HepG2 (cell line): Measurements from ENCODE around the gene MTHFD1L. TPM values are rescaled to one million over a fixed set of nuclear protein-coding genes. Genes with fewer than 3 reads are reported as not detected.
A peak's percentile ranks its signal among the peaks of the same experiment; 100 is the strongest.

Experiments
- ATAC-seq: fragments of 200-7000 bp; cut with Tn5 transposase; 3 replicates; pipeline ENCODE4 v1.9.1; 2020; ENCODE audit warnings: mild to moderate bottlenecking, moderate library complexity
- BruUV-seq: library from RNA; stranded (reverse); fragments of 400-500 nt; replicated peaks from 2 replicates; lab custom pipeline; 2021; lab: Mats Ljungman, UMichigan
- CTCF ChIA-PET: fragments of 300-600 bp; formaldehyde crosslinking; extraction: SDS; loops from one replicate; lab custom pipeline; 2021; ENCODE audit warnings: low total read pairs, inconsistent platforms, low intra/inter-chr PET ratio; lab: Yijun Ruan, JAX
- POLR2A ChIA-PET: fragments of 350-600 bp; sonication (Branson Sonifier 250); formaldehyde crosslinking; loops from one replicate; lab custom pipeline; 2020; ENCODE audit warnings: antibody characterized with exemption, inconsistent platforms; lab: Yijun Ruan, JAX
- DNase-seq: peaks from one replicate; pipeline ENCODE4 v3.0.0-alpha.2; 2015; ENCODE audit warnings: low spot score
- FAIRE-seq: peaks from 3 replicates; lab custom pipeline; 2011; peaks lifted over from hg19 to GRCh38; lab: Jason Lieb, UNC
- H2AFZ ChIP-seq: one replicate; pipeline ENCODE4 v1.6.1; 2011; ENCODE audit warnings: low read length, inconsistent platforms
- H3K27ac ChIP-seq: fragments of 300-600 bp; 3 replicates; pipeline ENCODE4 v1.8.0; 2011; ENCODE audit warnings: mixed run types, mild to moderate bottlenecking, mixed read lengths, low read length, inconsistent platforms; ENCODE audit not compliant: insufficient read depth; ENCODE audit errors: extremely low read length
- H3K27me3 ChIP-seq, 2 experiments: fragments of 200-600 bp in 1 of 2; 2 replicates in 1 of 2; 3 replicates in 1 of 2; pipeline versions ENCODE4 v1.6.0 to v1.8.0; 2011; ENCODE audit warnings: low read length in 2 of 2, mild to moderate bottlenecking in 2 of 2, moderate library complexity in 2 of 2, inconsistent platforms in 1 of 2; ENCODE audit not compliant: insufficient read depth in 2 of 2, control insufficient read depth in 1 of 2
- H3K36me3 ChIP-seq, 2 experiments: fragments of 200-600 bp in 1 of 2; replicated peaks in 1 of 2; 2 replicates in 1 of 2; 3 replicates in 1 of 2; pipeline versions ENCODE4 v1.5.1 to v1.8.0; 2011; ENCODE audit warnings: low read length in 2 of 2, inconsistent platforms in 1 of 2; ENCODE audit not compliant: insufficient read depth in 2 of 2, control insufficient read depth in 1 of 2
- H3K4me1 ChIP-seq: 2 replicates; pipeline ENCODE4 v1.5.1; 2012; ENCODE audit warnings: low read length, inconsistent platforms; ENCODE audit not compliant: insufficient read depth
- H3K4me2 ChIP-seq: 2 replicates; pipeline ENCODE4 v1.6.0; 2011; ENCODE audit warnings: low read depth, low read length, inconsistent platforms
- H3K4me3 ChIP-seq, 3 experiments: fragments of 200-600 bp in 1 of 3; sonication (generic), shearing (Covaris generic) in 1 of 3; replicated peaks in 1 of 3; 2 replicates each; pipeline ENCODE4 v1.5.1; 2011 to 2016; ENCODE audit warnings: low read length in 3 of 3, inconsistent platforms in 2 of 3, low read depth in 2 of 3, mild to moderate bottlenecking in 2 of 3, control low read depth in 1 of 3, mixed read lengths in 1 of 3; ENCODE audit not compliant: insufficient read depth in 1 of 3
- H3K79me2 ChIP-seq: one replicate; pipeline ENCODE4 v1.6.1; 2011; ENCODE audit warnings: low read length, inconsistent platforms; ENCODE audit not compliant: insufficient read depth
- H3K9ac ChIP-seq: 2 replicates; pipeline ENCODE4 v1.6.0; 2011; ENCODE audit warnings: mild to moderate bottlenecking, low read depth, low read length, inconsistent platforms; ENCODE audit not compliant: insufficient read depth
- H3K9me3 ChIP-seq: 2 replicates; pipeline ENCODE4 v1.5.1; 2012; ENCODE audit warnings: mild to moderate bottlenecking, low read length
- H4K20me1 ChIP-seq: 2 replicates; pipeline ENCODE4 v1.6.0; 2011; ENCODE audit warnings: inconsistent platforms, mild to moderate bottlenecking, low read length, moderate library complexity; ENCODE audit not compliant: insufficient read depth
- HMG20A ChIP-seq: IDR thresholded peaks from 2 replicates; pipeline ENCODE4 v1.6.1; 2016; ENCODE audit warnings: borderline replicate concordance
- MAFG ChIP-seq: sonication (generic); formaldehyde crosslinking; IDR thresholded peaks from 2 replicates; pipeline ENCODE4 v1.5.1; 2020; ENCODE audit warnings: mild to moderate bottlenecking, missing genetic modification reagents
- MIER2 ChIP-seq: IDR thresholded peaks from 2 replicates; pipeline ENCODE4 v1.6.1; 2016; ENCODE audit warnings: missing biosample characterization, missing genetic modification reagents
- PRDM10 ChIP-seq: sonication (generic); formaldehyde crosslinking; IDR thresholded peaks from 2 replicates; pipeline ENCODE4 v1.4.0; 2020; ENCODE audit warnings: low read depth, missing genetic modification reagents
- PRDM4 ChIP-seq: sonication (generic); formaldehyde crosslinking; IDR thresholded peaks from 2 replicates; pipeline ENCODE4 v1.9.0; 2021; ENCODE audit warnings: missing genetic modification reagents, borderline replicate concordance
- RARA ChIP-seq: IDR thresholded peaks from 2 replicates; pipeline ENCODE4 v1.6.1; 2016; ENCODE audit warnings: missing genetic modification reagents, missing compliant biosample characterization
- SMYD3 ChIP-seq: sonication (generic); formaldehyde crosslinking; IDR thresholded peaks from 2 replicates; pipeline ENCODE4 v1.8.1; 2023; ENCODE audit warnings: mild to moderate bottlenecking, missing genetic modification reagents
- SP140L ChIP-seq: sonication (generic); formaldehyde crosslinking; IDR thresholded peaks from 2 replicates; pipeline ENCODE4 v1.4.0; 2020; ENCODE audit warnings: missing genetic modification reagents, borderline replicate concordance
- SRF ChIP-seq: IDR thresholded peaks from 2 replicates; pipeline ENCODE4 v1.6.1; 2011; ENCODE audit warnings: mild to moderate bottlenecking, low read depth, low read length, moderate library complexity
- TFAP4 ChIP-seq: sonication (generic); IDR thresholded peaks from 2 replicates; pipeline ENCODE4 v1.6.1; 2016; ENCODE audit warnings: low read depth, borderline replicate concordance
- U2AF2 ChIP-seq: fragments of 200-400 bp; formaldehyde crosslinking; IDR thresholded peaks from 2 replicates; pipeline ENCODE4 v1.6.1; 2017; ENCODE audit warnings: low read depth, mild to moderate bottlenecking, low read length
- ZNF563 ChIP-seq: sonication (generic); formaldehyde crosslinking; IDR thresholded peaks from 2 replicates; pipeline ENCODE4 v1.8.0; 2022; ENCODE audit warnings: mild to moderate bottlenecking, moderate library complexity, missing genetic modification reagents
- ZNF589 ChIP-seq: sonication (generic); formaldehyde crosslinking; conservative IDR thresholded peaks from 2 replicates; pipeline ENCODE4 v1.8.0; 2022; ENCODE audit warnings: mild to moderate bottlenecking, moderate library complexity, missing genetic modification reagents
- ZNF616 ChIP-seq: sonication (generic); formaldehyde crosslinking; IDR thresholded peaks from 2 replicates; pipeline ENCODE4 v1.5.0; 2020; ENCODE audit warnings: low read depth, mild to moderate bottlenecking, missing genetic modification reagents
- ZNF672 ChIP-seq: sonication (generic); formaldehyde crosslinking; IDR thresholded peaks from 2 replicates; pipeline ENCODE4 v1.8.1; 2022; ENCODE audit warnings: missing genetic modification reagents
- ZNF768 ChIP-seq: sonication (generic); formaldehyde crosslinking; IDR thresholded peaks from 2 replicates; pipeline ENCODE4 v1.4.0; 2020; ENCODE audit warnings: missing genetic modification reagents
- WGBS: methylation state at CpG from one replicate; pipeline ENCODE4 v1.1.6; 2017; ENCODE audit warnings: low lambda C conversion rate; 5-methylcytosine and 5-hydroxymethylcytosine counted together
- in situ Hi-C: cut with HindIII; loops from 2 replicates; pipeline ENCODE4 v1.10.0; 2017; ENCODE audit warnings: low pct_unique_long_range_greater_than_20kb; ENCODE audit not compliant: extremely low pct_ligation_motif_present
- intact Hi-C: fragments of 100-400 bp; cut with micrococcal nuclease; formaldehyde crosslinking; loops from one replicate; pipeline ENCODE4 v1.10.0; 2022; ENCODE audit not compliant: unreplicated experiment
- polyA plus RNA-seq, 8 experiments: library from polyadenylated mRNA; depleted of rRNA in 3 of 8; stranded (reverse) in 7 of 8; unstranded in 1 of 8; fragments of >200 nt; fragmentation: Illumina TruSeq in 4 of 8; extraction: Trizol in 4 of 8; gene quantifications; 2 replicates each; pipeline versions ENCODE4 v1.2.1 to v1.2.3, GENCODE V29; 2011 to 2016; ENCODE audit warnings: low read depth in 4 of 8, missing spikeins in 1 of 8, mixed read lengths in 1 of 8; ENCODE audit not compliant: insufficient read depth in 1 of 8
- total RNA-seq, 5 experiments: library from RNA; depleted of rRNA; stranded (reverse); fragments of >200 nt; fragmentation: Illumina TruSeq; extraction: Trizol; gene quantifications; 2 replicates each; pipeline ENCODE4 v1.2.3, GENCODE V29; 2016; ENCODE audit warnings: low read depth in 1 of 5

MTHFD1L gene
- total and polyA plus RNA-seq, 2 of the 13 experiments (the other 11 are each of a cell fraction or from before 2014, with no cell fraction given) = 24.0 to 39.6 TPM

- no peaks in the 10 kb centered on the region for H4K20me1 ChIP-seq
- no peak for FAIRE-seq
- H3K9ac ChIP-seq = no peak overlapping the region
- CTCF ChIA-PET = no interaction called here
- H3K4me2 ChIP-seq = no peak overlapping the region
- H3K79me2 ChIP-seq = no peaks in the 10 kb centered on the region
- BruUV-seq = no TSS peak
- no peak for ATAC-seq
- H3K4me1 ChIP-seq = peaks cover 56% of the 10 kb centered on the region
- WGBS = 79% methylated on average over 8 of the region's 8 CpGs
- TF ChIP-seq ZNF768 (CRISPR knock-in tag) (no peak), ZNF563 (CRISPR knock-in tag) (no peak), ZNF672 (CRISPR knock-in tag) (no peak), PRDM4 (CRISPR knock-in tag) (no peak), ZNF589 (CRISPR knock-in tag) (no peak), PRDM10 (0 out of 2 replicates have a peak, but pooled peaks have one; percentile 48), SP140L (no peak), SMYD3 (CRISPR knock-in tag) (no peak), U2AF2 (no peak), SRF (no peak), ZNF616 (CRISPR knock-in tag) (no peak), MAFG (no peak), HMG20A (CRISPR knock-in tag) (no peak), RARA (peak; percentile 62; the same call in 1 of the 2 replicates), MIER2 (CRISPR knock-in tag) (no peak), TFAP4 (no peak)
- no peaks in the 10 kb centered on the region for H3K36me3 ChIP-seq
- no peaks in the 10 kb centered on the region for H3K27me3 ChIP-seq
- peak; percentile 38 for DNase-seq
- POLR2A ChIA-PET = interaction anchor here (1.1 to 3.5 kb wide), 2 partner anchors 11 to 254 kb away, joined by 3 to 11 read pairs; no protein-coding TSS in a partner anchor
- H2AFZ ChIP-seq = no peak overlapping the region
- in situ Hi-C loops (no loop called here), intact Hi-C loops (no loop called here)
- H3K9me3 ChIP-seq = no peaks in the 10 kb centered on the region
- H3K27ac ChIP-seq = no peak overlapping the region
- no peak overlapping the region for H3K4me3 ChIP-seq
Measured at GRCh38 chr6:151071295-151071694, 205.8 kb downstream of the MTHFD1L start.
